HEK293T (cell line): ENCODE data around the gene CCNL2.

ENCODE experiments used
- ARNT ChIP-seq: fragments of 450-650 bp; IDR thresholded peaks from 2 replicates; pipeline ENCODE4 v1.6.1; 2017; ENCODE audit warnings: mild to moderate bottlenecking
- ELF4 ChIP-seq: fragments of 450-650 bp; IDR thresholded peaks from 2 replicates; pipeline ENCODE4 v1.6.1; 2017; ENCODE audit warnings: antibody characterized with exemption
- FOXA1 ChIP-seq: fragments of 450-650 bp; IDR thresholded peaks from 2 replicates; pipeline ENCODE4 v1.6.1; 2016; ENCODE audit warnings: mild to moderate bottlenecking
- FOXK2 ChIP-seq: fragments of 450-650 bp; IDR thresholded peaks from 2 replicates; pipeline ENCODE4 v1.6.1; 2016; ENCODE audit warnings: mild to moderate bottlenecking
- FOXM1 ChIP-seq: fragments of 450-650 bp; IDR thresholded peaks from 2 replicates; pipeline ENCODE4 v1.6.1; 2017; ENCODE audit warnings: mild to moderate bottlenecking, borderline replicate concordance
- L3MBTL2 ChIP-seq: fragments of 450-650 bp; conservative IDR thresholded peaks from 2 replicates; pipeline ENCODE4 v1.6.1; 2016; ENCODE audit warnings: mild to moderate bottlenecking
- LEF1 ChIP-seq: fragments of 450-650 bp; IDR thresholded peaks from 2 replicates; pipeline ENCODE4 v1.6.1; 2017; ENCODE audit warnings: mild to moderate bottlenecking, borderline replicate concordance
- NFRKB ChIP-seq: fragments of 450-650 bp; IDR thresholded peaks from 2 replicates; pipeline ENCODE4 v1.6.1; 2016; ENCODE audit warnings: mild to moderate bottlenecking, moderate library complexity
- SP1 ChIP-seq: fragments of 450-650 bp; IDR thresholded peaks from 2 replicates; pipeline ENCODE4 v1.6.1; 2017
- SUZ12 ChIP-seq: fragments of 450-650 bp; IDR thresholded peaks from 2 replicates; pipeline ENCODE4 v1.6.1; 2016; ENCODE audit warnings: mild to moderate bottlenecking
- TARDBP ChIP-seq: fragments of 450-650 bp; IDR thresholded peaks from 2 replicates; pipeline ENCODE4 v1.6.1; 2016
- ZNF384 ChIP-seq: fragments of 450-650 bp; IDR thresholded peaks from 2 replicates; pipeline ENCODE4 v1.6.1; 2016

DNA sequence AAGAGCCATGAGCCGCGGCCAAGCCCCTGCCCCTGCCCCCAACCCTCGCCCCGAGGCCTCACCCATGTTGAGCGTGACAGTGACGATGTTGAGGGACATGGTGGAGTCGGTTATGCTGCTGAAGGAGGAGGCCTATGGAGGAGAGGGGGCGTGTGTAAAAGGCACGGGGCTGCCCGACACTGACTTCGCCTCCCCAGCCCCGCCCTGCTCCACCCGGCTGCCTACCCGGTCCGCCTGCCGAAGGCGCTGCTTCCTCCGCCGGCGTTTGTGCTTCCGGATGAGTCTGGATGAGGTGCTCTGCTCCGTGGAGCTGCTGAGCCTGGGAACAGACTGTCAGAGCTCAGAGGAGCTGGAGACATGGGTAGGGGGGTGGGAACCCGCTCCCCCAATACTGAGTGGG is 59.0 kb downstream of the CCNL2 start:
- TF ChIP-seq NFRKB (no peak), SP1 (no peak), ELF4 (no peak), LEF1 (no peak), ZNF384 (no peak), ARNT (no peak), FOXK2 (no peak), FOXM1 (no peak), FOXA1 (no peak), L3MBTL2 (no peak), TARDBP (no peak), SUZ12 (no peak)
